Caco-2 (cell line): Measurements from ENCODE around the gene CDR2L. TPM values are rescaled to one million over a fixed set of nuclear protein-coding genes. Genes with fewer than 3 reads are reported as not detected.

ENCODE experiments used
- BruUV-seq: library from RNA; stranded (reverse); fragments of 400-500 nt; replicated peaks from 2 replicates; lab custom pipeline; 2021; lab: Mats Ljungman, UMichigan
- CTCF ChIA-PET: fragments of 300-600 bp; sonication (Branson Sonifier 250); formaldehyde crosslinking; loops from one replicate; lab custom pipeline; 2022; ENCODE audit warnings: antibody characterized with exemption; lab: Charles Lee
- POLR2A ChIA-PET: fragments of 300-600 bp; sonication (Branson Sonifier 250); formaldehyde crosslinking; loops from one replicate; lab custom pipeline; 2022; ENCODE audit warnings: antibody characterized with exemption; lab: Charles Lee
- DNase-seq, 2 experiments: peaks; one replicate each; pipeline versions ENCODE4 v3.0.0 to v3.0.0-alpha.2; 2020 to 2022
- H3K27me3 ChIP-seq: replicated peaks from 2 replicates; pipeline ENCODE4 v1.6.0; 2011; ENCODE audit warnings: low read length; ENCODE audit not compliant: control insufficient read depth, insufficient read depth
- H3K36me3 ChIP-seq: 2 replicates; pipeline ENCODE4 v1.5.1; 2011; ENCODE audit warnings: low read length; ENCODE audit not compliant: control insufficient read depth, insufficient read depth
- H3K4me1 ChIP-seq: fragments of 250-450 bp; sonication (Bioruptor Pico); 2 replicates; pipeline ENCODE4 v1.5.1; 2020; ENCODE audit warnings: mild to moderate bottlenecking
- H3K4me3 ChIP-seq: 2 replicates; pipeline ENCODE4 v1.5.1; 2011; ENCODE audit warnings: low read depth, mild to moderate bottlenecking, control low read depth, low read length
- H3K9me3 ChIP-seq: fragments of 250-450 bp; sonication (Bioruptor Pico); 2 replicates; pipeline ENCODE4 v1.5.1; 2020; ENCODE audit warnings: mild to moderate bottlenecking, moderate library complexity
- H3K27ac Mint-ChIP-seq: one replicate; pipeline ENCODE4 v1.8.0; 2022; ENCODE audit warnings: mixed read lengths; ENCODE audit not compliant: unreplicated experiment
- H3K27me3 Mint-ChIP-seq: one replicate; pipeline ENCODE4 v1.8.0; 2022; ENCODE audit warnings: mixed read lengths; ENCODE audit not compliant: insufficient read depth, unreplicated experiment
- H3K36me3 Mint-ChIP-seq: one replicate; pipeline ENCODE4 v1.8.0; 2022; ENCODE audit warnings: mild to moderate bottlenecking, mixed read lengths; ENCODE audit not compliant: insufficient read depth, unreplicated experiment
- H3K4me1 Mint-ChIP-seq: one replicate; pipeline ENCODE4 v1.8.0; 2022; ENCODE audit warnings: low read depth, mixed read lengths; ENCODE audit not compliant: unreplicated experiment
- H3K4me3 Mint-ChIP-seq: one replicate; pipeline ENCODE4 v1.8.0; 2022; ENCODE audit warnings: mild to moderate bottlenecking, moderate library complexity, mixed read lengths; ENCODE audit not compliant: unreplicated experiment
- H3K9me3 Mint-ChIP-seq: one replicate; pipeline ENCODE4 v1.8.0; 2022; ENCODE audit warnings: mixed read lengths; ENCODE audit not compliant: unreplicated experiment
- intact Hi-C: fragments of 100-400 bp; cut with micrococcal nuclease; formaldehyde crosslinking; loops from one replicate; pipeline ENCODE4 v1.10.0; 2022; ENCODE audit not compliant: unreplicated experiment
- total RNA-seq: library from RNA; stranded (reverse); gene quantifications from 2 replicates; pipeline ENCODE4 v1.2.3, GENCODE V29; 2022
- TF ChIP-seq, protein P1 (sequence below), 2 experiments: fragments of 200-600 bp in 1 of 2; IDR thresholded peaks; 1 replicate in 1 of 2; 2 replicates in 1 of 2; pipeline versions ENCODE4 v1.5.1 to v1.8.0; 2011 to 2022; ENCODE audit warnings: antibody characterized with exemption in 1 of 2, control low read depth in 1 of 2, inconsistent platforms in 1 of 2, low read depth in 1 of 2, low read length in 1 of 2, mild to moderate bottlenecking in 1 of 2, moderate library complexity in 1 of 2; ENCODE audit not compliant: insufficient read depth in 1 of 2, severe bottlenecking in 1 of 2, unreplicated experiment in 1 of 2

The CDR2L gene
- total RNA-seq, 1 experiment from 2014 or later, result 30.9 TPM

DNA sequence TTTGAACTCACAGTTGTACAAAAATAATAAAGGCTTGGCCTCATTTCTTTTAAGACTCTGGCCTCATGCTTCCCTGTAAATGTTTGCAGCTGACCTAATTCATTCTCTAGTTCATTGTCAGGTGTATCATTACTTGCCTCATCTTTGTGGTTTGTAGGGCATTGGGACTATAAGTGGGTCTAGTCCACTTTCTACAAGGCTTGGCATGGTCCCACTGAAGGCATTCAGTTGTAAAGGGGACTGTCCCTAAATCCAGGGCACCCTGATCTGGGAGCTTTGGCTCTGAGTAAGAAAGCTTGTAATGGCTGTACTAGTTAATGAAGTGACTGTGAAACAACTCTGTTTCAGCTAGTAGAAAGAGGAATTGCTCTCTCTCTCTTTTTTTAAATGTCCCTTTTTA lies 62.3 kb downstream of the CDR2L start:
- peaks cover 58% of the 10 kb centered on the region for H3K36me3 Mint-ChIP-seq
- Histone ChIP-seq H3K4me3 (no peak overlapping the region), H3K36me3 (peaks cover 8% of the 10 kb centered on the region), H3K27me3 (no peaks in the 10 kb centered on the region), H3K4me1 (peaks cover 7% of the 10 kb centered on the region; the same call in 1 of the 2 replicates), H3K9me3 (no peaks in the 10 kb centered on the region)
- no peaks in the 10 kb centered on the region for H3K4me1 Mint-ChIP-seq
- POLR2A ChIA-PET, result interaction anchor here (1.5 kb wide), 1 partner anchor 9 kb away, joined by 4 read pairs; no protein-coding TSS in a partner anchor
- no peak overlapping the region for H3K27ac Mint-ChIP-seq
- no peaks in the 10 kb centered on the region for H3K9me3 Mint-ChIP-seq
- intact Hi-C loops, result no loop called here
- H3K27me3 Mint-ChIP-seq, result no peaks in the 10 kb centered on the region
- DNase-seq, result no peak
- BruUV-seq, result no TSS peak
- H3K4me3 Mint-ChIP-seq, result no peak overlapping the region
- TF ChIP-seq, protein P1, sequence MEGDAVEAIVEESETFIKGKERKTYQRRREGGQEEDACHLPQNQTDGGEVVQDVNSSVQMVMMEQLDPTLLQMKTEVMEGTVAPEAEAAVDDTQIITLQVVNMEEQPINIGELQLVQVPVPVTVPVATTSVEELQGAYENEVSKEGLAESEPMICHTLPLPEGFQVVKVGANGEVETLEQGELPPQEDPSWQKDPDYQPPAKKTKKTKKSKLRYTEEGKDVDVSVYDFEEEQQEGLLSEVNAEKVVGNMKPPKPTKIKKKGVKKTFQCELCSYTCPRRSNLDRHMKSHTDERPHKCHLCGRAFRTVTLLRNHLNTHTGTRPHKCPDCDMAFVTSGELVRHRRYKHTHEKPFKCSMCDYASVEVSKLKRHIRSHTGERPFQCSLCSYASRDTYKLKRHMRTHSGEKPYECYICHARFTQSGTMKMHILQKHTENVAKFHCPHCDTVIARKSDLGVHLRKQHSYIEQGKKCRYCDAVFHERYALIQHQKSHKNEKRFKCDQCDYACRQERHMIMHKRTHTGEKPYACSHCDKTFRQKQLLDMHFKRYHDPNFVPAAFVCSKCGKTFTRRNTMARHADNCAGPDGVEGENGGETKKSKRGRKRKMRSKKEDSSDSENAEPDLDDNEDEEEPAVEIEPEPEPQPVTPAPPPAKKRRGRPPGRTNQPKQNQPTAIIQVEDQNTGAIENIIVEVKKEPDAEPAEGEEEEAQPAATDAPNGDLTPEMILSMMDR (IDR thresholded peaks at IDR 0.05; ENCODE audit: insufficient read depth in 1 of 2, low read depth in 1 of 2, low read length in 1 of 2, severe bottlenecking in 1 of 2, unreplicated experiment in 1 of 2), result no peak
- CTCF ChIA-PET, result interaction anchor here (2.5 kb wide), 1 partner anchor 10 kb away, joined by 8 read pairs; no protein-coding TSS in a partner anchor

DNA sequence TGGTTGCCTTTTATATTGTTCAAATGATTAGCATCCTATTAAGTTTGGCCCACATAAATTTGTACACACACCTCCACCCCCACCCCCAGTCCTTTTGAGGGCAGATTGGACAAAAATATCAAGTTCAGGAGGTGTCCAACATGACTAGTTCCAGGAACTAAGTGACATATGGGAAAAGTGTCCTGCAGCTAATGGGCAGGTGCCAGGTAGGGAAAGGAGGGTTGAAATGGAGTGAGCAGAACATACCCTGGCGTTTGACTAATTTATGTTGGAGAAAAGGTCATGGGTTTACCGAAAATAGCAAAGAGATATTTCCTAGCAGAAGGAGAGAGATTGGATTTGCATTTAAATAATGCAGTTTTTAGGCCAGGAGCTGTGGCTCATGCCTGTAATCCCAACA lies 64.5 kb downstream of the CDR2L start:
- H3K9me3 ChIP-seq, result no peaks in the 10 kb centered on the region
- BruUV-seq, result no TSS peak
- peaks cover 8% of the 10 kb centered on the region; the same call in 1 of the 2 replicates for H3K4me1 ChIP-seq
- TF ChIP-seq, protein P1 (IDR thresholded peaks at IDR 0.05; ENCODE audit: insufficient read depth in 1 of 2, low read depth in 1 of 2, low read length in 1 of 2, severe bottlenecking in 1 of 2, unreplicated experiment in 1 of 2), result no peak
- Mint-ChIP-seq H3K4me3 (no peak overlapping the region), H3K4me1 (no peaks in the 10 kb centered on the region), H3K36me3 (peaks cover 64% of the 10 kb centered on the region), H3K27me3 (no peaks in the 10 kb centered on the region), H3K9me3 (no peaks in the 10 kb centered on the region), H3K27ac (no peak overlapping the region)
- intact Hi-C loops, result no loop called here
- ChIA-PET CTCF (interaction anchor here (0.6 kb wide), 1 partner anchor 1108 kb away, joined by 4 read pairs; no protein-coding TSS in a partner anchor), POLR2A (no interaction called here)
- no peak overlapping the region for H3K4me3 ChIP-seq
- peaks cover 8% of the 10 kb centered on the region for H3K36me3 ChIP-seq
- DNase-seq, result no peak
- no peaks in the 10 kb centered on the region for H3K27me3 ChIP-seq

Other genes starting within 250 kb of the CDR2L start
- gene NHERF1, start 239.0 kb upstream of the CDR2L start, total RNA-seq, result 204 and 218 TPM in 2 replicates
- 84.5 and 89.5 TPM in 2 replicates for gene NAT9, start 211.3 kb upstream of the CDR2L start, total RNA-seq
- gene GRIN2C, start 127.7 kb upstream of the CDR2L start, total RNA-seq, result 4.8 and 5.2 TPM in 2 replicates
- 19.0 and 20.6 TPM in 2 replicates for gene FDXR, start 114.6 kb upstream of the CDR2L start, total RNA-seq
- 2.6 and 3.1 TPM in 2 replicates for gene FADS6, start 94.0 kb upstream of the CDR2L start, total RNA-seq
- 0.48 and 0.77 TPM in 2 replicates for gene USH1G, start 64.4 kb upstream of the CDR2L start, total RNA-seq
- not detected in 2 replicates for gene OTOP2, start 63.4 kb upstream of the CDR2L start, total RNA-seq
- gene OTOP3, start 51.7 kb upstream of the CDR2L start, total RNA-seq, result not detected in 2 replicates
- 29.8 and 30.4 TPM in 2 replicates for gene HID1, start 14.9 kb upstream of the CDR2L start, total RNA-seq
- 61.0 and 61.8 TPM in 2 replicates for gene MRPL58, start 25.0 kb downstream of the CDR2L start, total RNA-seq
- 316 and 326 TPM in 2 replicates for gene ATP5PD, start 59.3 kb downstream of the CDR2L start, total RNA-seq
- 27.9 and 28.8 TPM in 2 replicates for gene KCTD2, start 59.6 kb downstream of the CDR2L start, total RNA-seq
- gene SLC16A5, start 100.3 kb downstream of the CDR2L start, total RNA-seq, result 27.7 and 33.8 TPM in 2 replicates
- gene ARMC7, start 122.3 kb downstream of the CDR2L start, total RNA-seq, result 23.6 and 26.0 TPM in 2 replicates
- gene NT5C, start 144.1 kb downstream of the CDR2L start, total RNA-seq, result 59.3 and 68.4 TPM in 2 replicates
- 210 and 244 TPM in 2 replicates for gene JPT1, start 166.9 kb downstream of the CDR2L start, total RNA-seq
- gene SUMO2, start 195.3 kb downstream of the CDR2L start, total RNA-seq, result 675 and 693 TPM in 2 replicates
- gene NUP85, start 218.0 kb downstream of the CDR2L start, total RNA-seq, result 119 and 142 TPM in 2 replicates